ENCODE measurements around the gene STIM1.

Gene STIM1

DNA sequence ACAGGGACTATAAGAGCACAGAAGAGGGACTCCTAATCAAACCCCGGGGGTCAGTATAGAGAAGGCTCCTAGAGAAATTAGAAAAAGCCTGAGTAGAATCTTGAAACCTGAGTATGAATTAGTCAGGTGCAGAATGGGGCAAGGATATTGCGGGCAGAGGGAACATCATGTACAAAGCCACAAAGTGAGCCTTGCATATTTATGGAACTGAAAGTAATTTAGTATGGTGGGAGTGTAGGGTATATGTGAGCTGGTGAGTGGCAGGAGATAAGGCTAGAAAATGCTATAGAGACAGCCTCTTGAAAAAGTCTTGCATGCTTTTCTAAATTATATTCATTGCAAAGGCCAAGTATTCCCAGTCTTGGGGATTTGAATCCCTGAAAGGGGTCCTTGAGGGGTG, 93.7 kb downstream of the STIM1 start:
- no peaks in the 10 kb centered on the region for H3K27me3 ChIP-seq (ENCODE audit: insufficient read depth, low read length)
- peaks cover 5% of the 10 kb centered on the region for H3K4me1 ChIP-seq (ENCODE audit: insufficient read depth, low read length)

GRCh38 chr11:3950996-3951660, 95.7 kb downstream of the STIM1 start:
- Histone ChIP-seq H3K9ac (ENCODE audit: low read depth, low read length) (peak overlapping the region; percentile 16; the same call in 1 of the 2 replicates), H3K27ac (ENCODE audit: low read length) (no peak overlapping the region), H3K4me1 (ENCODE audit: insufficient read depth, low read length) (peaks cover 5% of the 10 kb centered on the region), H3K4me3 (ENCODE audit: low read length) (no peak overlapping the region), H3K36me3 (ENCODE audit: insufficient read depth, low read depth, low read length) (no peaks in the 10 kb centered on the region), H3K27me3 (ENCODE audit: insufficient read depth, low read length) (no peaks in the 10 kb centered on the region), H3K9me3 (ENCODE audit: insufficient read depth, low read depth, low read length) (no peaks in the 10 kb centered on the region)

More for the DNA sequence above, 93.7 kb downstream of the STIM1 start:
- Histone ChIP-seq H3K9ac (ENCODE audit: low read depth, low read length) (no peak overlapping the region), H3K27ac (ENCODE audit: low read length) (no peak overlapping the region), H3K4me3 (ENCODE audit: low read length) (no peak overlapping the region), H3K9me3 (ENCODE audit: insufficient read depth, low read depth, low read length) (no peaks in the 10 kb centered on the region), H3K36me3 (ENCODE audit: insufficient read depth, low read depth, low read length) (no peaks in the 10 kb centered on the region)

GRCh38 chr11:3952715-3953114, 97.3 kb downstream of the STIM1 start:
- no peak overlapping the region for H3K9ac ChIP-seq (ENCODE audit: low read depth, low read length)
- no peak overlapping the region for H3K4me3 ChIP-seq (ENCODE audit: low read length)
- H3K27ac ChIP-seq (ENCODE audit: low read length): no peak overlapping the region
- H3K4me1 ChIP-seq (ENCODE audit: insufficient read depth, low read length): peaks cover 5% of the 10 kb centered on the region
- H3K27me3 ChIP-seq (ENCODE audit: insufficient read depth, low read length): no peaks in the 10 kb centered on the region
- H3K36me3 ChIP-seq (ENCODE audit: insufficient read depth, low read depth, low read length): no peaks in the 10 kb centered on the region
- no peaks in the 10 kb centered on the region for H3K9me3 ChIP-seq (ENCODE audit: insufficient read depth, low read depth, low read length)

DNA sequence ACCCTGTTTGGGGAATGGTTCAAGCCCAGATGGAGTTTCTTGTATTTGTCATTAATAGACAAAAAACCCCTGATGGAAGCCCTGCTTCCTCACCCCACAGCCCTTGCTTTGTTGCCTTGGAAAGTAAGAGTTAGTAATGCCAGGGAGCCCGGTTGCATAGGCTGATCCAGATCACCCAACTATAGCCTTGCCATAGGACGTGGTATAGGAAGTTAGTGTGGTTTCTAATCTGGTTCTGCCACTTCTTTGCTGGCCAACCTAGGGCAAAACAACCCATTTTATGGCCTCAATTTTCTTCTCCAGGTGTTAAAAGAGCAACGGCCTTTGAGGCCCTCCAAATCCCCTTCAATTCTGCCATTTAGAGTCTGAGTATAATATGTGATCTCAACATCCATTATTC, 97.9 kb downstream of the STIM1 start:
- H3K27me3 ChIP-seq (ENCODE audit: insufficient read depth, low read length): no peaks in the 10 kb centered on the region
- H3K4me3 ChIP-seq (ENCODE audit: low read length): no peak overlapping the region
- no peaks in the 10 kb centered on the region for H3K9me3 ChIP-seq (ENCODE audit: insufficient read depth, low read depth, low read length)
- H3K9ac ChIP-seq (ENCODE audit: low read depth, low read length): no peak overlapping the region
- no peak overlapping the region for H3K27ac ChIP-seq (ENCODE audit: low read length)
- no peaks in the 10 kb centered on the region for H3K36me3 ChIP-seq (ENCODE audit: insufficient read depth, low read depth, low read length)
- peaks cover 5% of the 10 kb centered on the region for H3K4me1 ChIP-seq (ENCODE audit: insufficient read depth, low read length)

DNA sequence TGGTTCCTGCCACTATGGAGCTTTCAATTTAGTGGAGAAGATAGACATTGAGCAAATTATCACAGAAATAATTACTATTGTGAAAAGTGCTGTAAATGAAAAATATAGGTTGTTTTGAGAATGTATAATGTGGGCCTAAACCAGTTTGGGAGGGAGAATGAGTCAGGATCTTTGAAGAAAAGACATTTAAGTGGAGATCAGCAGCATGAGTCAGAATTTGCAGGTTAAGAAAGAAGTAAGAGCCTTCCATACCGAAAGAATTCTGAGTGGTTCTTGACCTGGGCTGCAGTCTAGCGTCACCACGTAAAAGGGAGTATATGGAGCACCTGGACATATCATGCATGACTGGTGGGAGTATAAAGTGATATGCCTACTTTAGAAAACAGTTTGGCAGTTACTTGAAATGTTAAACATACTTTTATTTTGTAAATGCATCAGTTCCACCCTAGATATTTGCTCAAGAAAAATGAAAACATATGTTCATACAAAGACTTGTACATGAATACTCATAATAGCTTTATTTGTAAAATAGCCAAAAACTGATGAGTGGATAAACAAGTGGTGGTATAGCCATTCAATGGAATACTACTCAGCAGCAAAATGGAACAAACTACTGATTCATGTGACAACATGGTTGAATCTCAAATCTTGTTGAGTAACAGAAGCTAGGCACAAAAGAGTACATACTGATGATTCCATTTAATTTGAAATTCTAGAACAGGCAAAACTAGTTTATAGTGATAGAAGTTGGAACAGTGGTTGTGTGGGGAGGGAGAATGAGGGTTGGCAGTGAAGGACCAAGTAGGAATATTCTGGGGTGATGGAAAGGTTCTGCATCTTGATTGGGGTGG, 99.2 kb downstream of the STIM1 start:
- Histone ChIP-seq H3K36me3 (ENCODE audit: insufficient read depth, low read depth, low read length) (no peaks in the 10 kb centered on the region), H3K4me1 (ENCODE audit: insufficient read depth, low read length) (peaks cover 5% of the 10 kb centered on the region), H3K27ac (ENCODE audit: low read length) (no peak overlapping the region), H3K9ac (ENCODE audit: low read depth, low read length) (no peak overlapping the region), H3K4me3 (ENCODE audit: low read length) (no peak overlapping the region), H3K9me3 (ENCODE audit: insufficient read depth, low read depth, low read length) (no peaks in the 10 kb centered on the region), H3K27me3 (ENCODE audit: insufficient read depth, low read length) (no peaks in the 10 kb centered on the region)

- peaks cover 5% of the 10 kb centered on the region for H3K4me1 ChIP-seq (ENCODE audit: insufficient read depth, low read length)
- no peaks in the 10 kb centered on the region for H3K36me3 ChIP-seq (ENCODE audit: insufficient read depth, low read depth, low read length)
- H3K4me3 ChIP-seq (ENCODE audit: low read length): no peak overlapping the region
- no peak overlapping the region for H3K27ac ChIP-seq (ENCODE audit: low read length)
- no peaks in the 10 kb centered on the region for H3K27me3 ChIP-seq (ENCODE audit: insufficient read depth, low read length)
- H3K9me3 ChIP-seq (ENCODE audit: insufficient read depth, low read depth, low read length): no peaks in the 10 kb centered on the region
- H3K9ac ChIP-seq (ENCODE audit: low read depth, low read length): no peak overlapping the region
These were observed 99.8 kb downstream of the STIM1 start for GRCh38 chr11:3955299-3955665.

- H3K27me3 ChIP-seq (ENCODE audit: insufficient read depth, low read length): no peaks in the 10 kb centered on the region
- no peak overlapping the region for H3K9ac ChIP-seq (ENCODE audit: low read depth, low read length)
- no peak overlapping the region for H3K4me3 ChIP-seq (ENCODE audit: low read length)
- peaks cover 3% of the 10 kb centered on the region for H3K4me1 ChIP-seq (ENCODE audit: insufficient read depth, low read length)
- H3K9me3 ChIP-seq (ENCODE audit: insufficient read depth, low read depth, low read length): no peaks in the 10 kb centered on the region
- H3K36me3 ChIP-seq (ENCODE audit: insufficient read depth, low read depth, low read length): no peaks in the 10 kb centered on the region
- no peak overlapping the region for H3K27ac ChIP-seq (ENCODE audit: low read length)
These were observed 100.6 kb downstream of the STIM1 start for GRCh38 chr11:3956038-3956437.

DNA sequence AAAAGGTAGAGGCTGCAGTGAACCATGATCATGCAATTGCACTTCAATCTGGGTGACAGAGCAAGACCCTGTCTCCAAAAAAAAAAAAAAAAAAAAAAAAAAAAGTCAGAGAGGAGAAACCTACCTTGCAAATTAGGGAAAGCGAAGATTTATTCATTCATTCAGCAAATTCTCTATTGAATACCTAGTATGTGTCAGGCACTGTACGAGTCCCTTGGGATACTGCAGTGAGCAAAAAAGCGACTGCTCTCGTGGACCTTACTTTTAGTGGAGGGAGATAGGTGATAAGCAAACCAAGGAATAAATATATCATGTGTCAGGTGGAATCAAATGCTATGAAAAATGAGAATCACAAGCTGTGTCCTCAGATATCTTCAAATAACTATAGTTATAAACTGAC, 101.3 kb downstream of the STIM1 start:
- H3K9me3 ChIP-seq (ENCODE audit: insufficient read depth, low read depth, low read length): no peaks in the 10 kb centered on the region
- H3K27ac ChIP-seq (ENCODE audit: low read length): no peak overlapping the region
- H3K4me3 ChIP-seq (ENCODE audit: low read length): no peak overlapping the region
- no peaks in the 10 kb centered on the region for H3K36me3 ChIP-seq (ENCODE audit: insufficient read depth, low read depth, low read length)
- H3K4me1 ChIP-seq (ENCODE audit: insufficient read depth, low read length): no peaks in the 10 kb centered on the region; the same call in 1 of the 2 replicates
- H3K9ac ChIP-seq (ENCODE audit: low read depth, low read length): no peak overlapping the region
- no peaks in the 10 kb centered on the region for H3K27me3 ChIP-seq (ENCODE audit: insufficient read depth, low read length)

DNA sequence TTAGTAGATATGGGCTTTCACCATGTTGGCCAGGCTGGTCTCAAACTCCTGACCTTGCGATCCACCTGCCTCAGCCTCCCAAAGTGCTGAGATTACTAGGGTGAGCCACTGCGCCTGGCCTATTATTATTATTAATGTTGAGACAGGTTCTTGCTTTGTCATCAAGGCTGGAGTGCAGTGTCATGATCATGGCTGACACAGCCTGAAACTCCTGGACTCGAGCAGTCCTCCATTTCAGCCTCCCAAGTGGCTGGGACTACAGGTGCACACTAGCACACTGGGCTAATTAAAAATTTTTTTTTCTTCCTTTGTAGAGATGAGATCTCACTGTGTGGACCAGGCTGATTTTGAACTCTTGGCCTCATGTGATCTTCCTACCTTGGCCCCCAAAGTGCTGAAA, 102.0 kb downstream of the STIM1 start:
- Histone ChIP-seq H3K4me3 (ENCODE audit: low read length) (no peak overlapping the region), H3K27me3 (ENCODE audit: insufficient read depth, low read length) (no peaks in the 10 kb centered on the region), H3K36me3 (ENCODE audit: insufficient read depth, low read depth, low read length) (no peaks in the 10 kb centered on the region), H3K27ac (ENCODE audit: low read length) (no peak overlapping the region), H3K9ac (ENCODE audit: low read depth, low read length) (no peak overlapping the region), H3K4me1 (ENCODE audit: insufficient read depth, low read length) (no peaks in the 10 kb centered on the region; the same call in 1 of the 2 replicates), H3K9me3 (ENCODE audit: insufficient read depth, low read depth, low read length) (no peaks in the 10 kb centered on the region)

DNA sequence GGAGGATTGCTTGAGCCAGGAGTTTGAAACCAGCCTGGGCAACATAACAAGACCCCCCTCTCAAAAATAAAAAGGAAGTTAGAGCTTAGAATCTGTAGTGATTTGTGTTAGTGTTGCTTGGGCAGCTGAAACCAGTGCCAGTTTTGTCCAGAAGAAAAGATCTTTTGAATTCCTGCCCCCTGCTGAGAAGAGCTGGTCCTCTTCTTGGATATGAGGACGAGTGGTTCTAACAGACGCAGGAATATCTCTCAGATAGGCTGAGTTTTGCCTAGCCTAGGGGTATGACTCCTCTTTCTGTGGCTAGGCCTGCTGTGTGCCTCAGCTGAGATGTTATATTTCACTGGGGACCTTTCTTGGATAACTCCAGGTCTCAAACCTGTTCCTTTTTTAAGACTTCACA, 102.8 kb downstream of the STIM1 start:
- no peaks in the 10 kb centered on the region for H3K36me3 ChIP-seq (ENCODE audit: insufficient read depth, low read depth, low read length)
- no peaks in the 10 kb centered on the region for H3K9me3 ChIP-seq (ENCODE audit: insufficient read depth, low read depth, low read length)
- H3K4me1 ChIP-seq (ENCODE audit: insufficient read depth, low read length): no peaks in the 10 kb centered on the region; the same call in 1 of the 2 replicates
- H3K27me3 ChIP-seq (ENCODE audit: insufficient read depth, low read length): no peaks in the 10 kb centered on the region
- H3K4me3 ChIP-seq (ENCODE audit: low read length): no peak overlapping the region
- no peak overlapping the region for H3K27ac ChIP-seq (ENCODE audit: low read length)
- no peak overlapping the region for H3K9ac ChIP-seq (ENCODE audit: low read depth, low read length)

DNA sequence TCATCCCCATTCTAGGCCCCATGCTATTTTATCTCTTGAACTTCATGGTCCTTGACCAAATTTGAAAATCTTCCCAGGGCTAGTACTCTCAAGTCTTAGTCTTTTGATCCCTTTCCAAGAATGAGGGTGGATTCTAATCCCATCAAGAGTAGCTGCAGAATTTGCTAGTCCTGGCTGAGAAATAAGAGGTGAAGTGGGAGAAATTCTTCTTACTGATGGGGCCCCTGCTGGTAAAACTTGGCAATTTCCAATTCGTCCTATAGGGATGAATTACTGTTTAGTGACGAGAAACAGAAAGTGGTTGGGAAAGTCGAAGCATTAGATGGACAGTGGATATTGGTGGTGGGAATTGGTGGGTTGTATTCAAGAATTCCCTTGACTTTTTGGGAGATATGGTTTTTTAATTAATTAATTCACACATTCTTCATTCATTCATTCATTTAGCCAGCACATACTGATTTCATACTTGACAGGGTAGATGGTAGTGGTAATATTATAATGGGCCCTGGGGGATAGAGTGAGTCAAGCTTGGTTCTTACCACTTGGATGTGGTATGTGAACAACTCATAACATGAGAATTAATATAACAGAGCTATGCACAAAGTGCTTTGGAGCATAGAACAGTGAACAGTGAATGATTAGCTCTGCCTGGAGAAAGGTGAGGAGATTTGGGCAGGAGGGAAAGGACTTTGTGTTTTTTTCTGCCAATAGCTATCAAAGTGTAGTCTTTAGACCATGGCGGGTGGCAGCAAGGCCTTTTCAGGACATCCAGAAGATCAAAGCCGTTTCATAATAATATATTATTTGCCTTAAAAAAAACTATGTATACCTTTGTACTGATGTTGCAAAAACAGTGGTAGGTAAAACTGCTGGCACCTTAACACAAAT, 103.8 kb downstream of the STIM1 start:
- no peaks in the 10 kb centered on the region for H3K9me3 ChIP-seq (ENCODE audit: insufficient read depth, low read depth, low read length)
- no peak overlapping the region for H3K4me3 ChIP-seq (ENCODE audit: low read length)
- H3K4me1 ChIP-seq (ENCODE audit: insufficient read depth, low read length): no peaks in the 10 kb centered on the region; the same call in 1 of the 2 replicates
- no peaks in the 10 kb centered on the region for H3K27me3 ChIP-seq (ENCODE audit: insufficient read depth, low read length)
- H3K36me3 ChIP-seq (ENCODE audit: insufficient read depth, low read depth, low read length): no peaks in the 10 kb centered on the region
- H3K9ac ChIP-seq (ENCODE audit: low read depth, low read length): no peak overlapping the region
- H3K27ac ChIP-seq (ENCODE audit: low read length): no peak overlapping the region

Data from iPS-20b (cell line).